SKM-1 treated with dmso at 0.1 percent for 144 hours (cell line): Measurements from ENCODE around the gene GHR.

ENCODE experiments used
- DNase-seq: peaks from one replicate; lab custom pipeline; 2025; ENCODE audit not compliant: unreplicated experiment; lab: John Stamatoyannopoulos, UW

GHR gene

DNA sequence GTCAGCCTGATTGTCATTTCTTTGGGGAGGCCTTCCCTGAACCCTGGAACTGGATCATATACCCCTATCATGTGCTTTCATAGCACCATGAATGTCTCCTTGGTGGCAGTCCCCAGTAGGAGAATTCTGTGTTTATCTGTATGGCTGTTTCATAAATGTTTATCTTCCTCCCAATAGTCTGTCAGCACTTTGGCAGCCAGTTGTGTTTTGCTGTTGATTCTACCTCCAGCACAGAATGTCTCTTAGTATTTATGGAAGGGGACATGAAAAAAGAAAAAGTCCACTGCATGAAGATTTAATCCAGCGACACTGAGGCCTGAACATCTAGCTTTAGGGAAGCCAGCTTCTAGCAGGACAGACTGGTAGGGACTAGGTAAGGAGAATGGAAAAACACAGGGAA lies 38.3 kb downstream of the GHR start:
- no peak for DNase-seq

DNA sequence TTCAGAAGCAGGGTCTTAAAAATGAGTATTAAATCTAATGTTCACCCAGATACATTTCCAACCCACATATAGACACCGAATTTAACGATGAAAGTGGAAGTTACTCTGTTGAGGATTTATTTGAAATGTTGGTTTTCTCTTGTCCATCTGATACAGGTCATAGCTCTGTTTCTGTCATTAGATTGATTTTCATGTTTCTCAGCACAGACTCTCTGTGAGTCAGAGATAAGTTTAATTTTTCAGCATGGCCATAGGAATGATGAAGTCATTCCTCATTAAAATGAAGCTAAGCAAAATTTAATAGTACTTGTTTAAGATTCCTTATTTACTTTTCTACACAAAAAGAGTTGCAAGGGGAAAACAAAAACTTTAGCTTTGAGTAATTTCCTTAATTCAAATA lies 38.8 kb downstream of the GHR start:
- DNase-seq: no peak

DNA sequence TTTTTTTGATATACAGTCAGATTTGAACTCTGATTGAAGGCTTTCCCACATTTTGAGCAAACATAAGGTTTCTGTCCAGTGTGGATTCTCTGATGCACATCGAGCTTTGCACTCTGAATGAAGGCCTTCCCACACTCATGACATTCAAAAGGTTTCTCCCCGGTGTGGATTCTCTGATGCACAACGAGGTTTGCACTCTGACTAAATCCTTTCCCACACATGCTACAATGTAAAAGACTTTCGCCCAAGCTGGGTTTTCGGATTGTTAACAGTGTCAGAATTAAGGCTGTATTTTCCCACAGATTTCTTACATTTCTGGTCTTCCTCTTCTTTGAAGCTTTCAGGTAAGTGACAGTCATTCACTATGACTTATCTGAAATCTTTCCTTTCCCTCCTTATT lies 44.3 kb downstream of the GHR start:
- DNase-seq: no peak

- DNase-seq: no peak
Observed at GRCh38 chr5:42467981-42468524, 44.8 kb downstream of the GHR start.

DNA sequence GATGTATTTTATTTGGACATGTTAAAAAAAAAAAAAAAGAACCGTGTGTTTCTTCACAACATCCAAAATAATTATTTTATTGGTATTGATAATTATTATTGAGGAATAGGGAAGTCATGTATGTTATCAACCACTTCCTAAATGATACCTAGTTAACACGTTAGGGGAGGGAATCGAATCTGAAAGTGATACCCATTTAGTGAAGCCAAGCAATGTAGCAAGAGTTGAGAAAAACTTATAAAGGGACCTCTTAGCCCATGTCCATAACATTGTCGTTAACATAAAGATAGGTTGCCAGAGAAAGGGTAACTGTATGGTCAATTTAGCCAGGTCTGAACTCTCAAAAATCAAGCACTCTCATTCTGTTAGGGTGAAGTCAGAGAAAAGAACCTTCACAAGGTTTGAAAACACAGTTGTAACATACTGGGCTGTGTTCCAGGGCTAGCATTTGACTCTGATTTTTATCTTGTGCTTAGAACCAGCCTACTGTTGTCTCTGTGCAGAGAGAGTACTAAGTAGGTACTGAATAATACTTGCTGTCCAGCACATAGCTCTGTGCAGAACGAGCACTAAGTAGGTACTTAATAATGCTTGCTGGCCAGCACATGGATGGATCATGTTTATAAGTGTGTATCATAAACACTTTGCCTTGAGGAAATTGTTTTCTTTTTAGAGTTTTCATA lies 60.4 kb downstream of the GHR start:
- no peak for DNase-seq

GRCh38 chr5:42487077-42487476 lies 63.8 kb downstream of the GHR start:
- DNase-seq: no peak

GRCh38 chr5:42487821-42488220 lies 64.6 kb downstream of the GHR start:
- no peak for DNase-seq

- no peak for DNase-seq
Observed at GRCh38 chr5:42490831-42491230, 67.6 kb downstream of the GHR start.

DNA sequence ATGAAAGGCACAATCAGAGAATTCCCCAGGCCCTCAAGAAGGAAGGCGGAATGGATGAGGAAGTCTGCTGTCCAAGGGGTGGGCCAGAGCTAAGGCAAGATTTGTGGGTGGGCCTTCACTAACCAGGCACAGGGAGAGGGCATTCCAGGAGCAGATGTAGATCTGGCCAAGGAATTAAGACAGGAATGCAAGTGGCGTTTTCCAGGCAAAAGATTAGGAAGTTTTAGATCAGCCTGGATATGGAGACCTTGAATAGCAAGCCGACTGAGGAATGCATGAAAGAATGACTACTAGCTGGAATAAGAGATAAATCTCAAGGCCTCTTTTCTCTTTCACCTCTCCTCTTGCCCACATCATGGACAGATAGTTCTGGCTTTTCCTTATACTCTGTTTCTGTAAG lies 68.5 kb downstream of the GHR start:
- no peak for DNase-seq

DNA sequence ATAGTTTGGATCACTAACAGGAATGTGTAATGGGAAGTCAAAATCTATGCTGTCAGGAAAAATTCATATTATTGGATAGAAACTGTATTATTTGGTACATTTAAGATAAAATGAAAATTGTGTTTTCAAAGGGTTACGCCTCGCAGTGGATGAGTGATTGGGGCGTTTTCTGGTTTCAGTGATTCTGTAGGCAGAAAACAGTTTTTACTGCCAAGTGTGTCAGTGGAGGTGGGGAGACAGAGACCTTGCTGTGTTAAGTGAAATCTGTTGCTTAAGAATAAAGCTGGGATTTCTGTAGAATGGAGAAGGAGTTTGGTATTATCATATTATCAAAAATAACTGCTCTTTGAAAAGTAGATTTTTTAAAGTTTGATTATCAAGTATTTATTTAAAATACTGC lies 69.7 kb downstream of the GHR start:
- no peak for DNase-seq

DNA sequence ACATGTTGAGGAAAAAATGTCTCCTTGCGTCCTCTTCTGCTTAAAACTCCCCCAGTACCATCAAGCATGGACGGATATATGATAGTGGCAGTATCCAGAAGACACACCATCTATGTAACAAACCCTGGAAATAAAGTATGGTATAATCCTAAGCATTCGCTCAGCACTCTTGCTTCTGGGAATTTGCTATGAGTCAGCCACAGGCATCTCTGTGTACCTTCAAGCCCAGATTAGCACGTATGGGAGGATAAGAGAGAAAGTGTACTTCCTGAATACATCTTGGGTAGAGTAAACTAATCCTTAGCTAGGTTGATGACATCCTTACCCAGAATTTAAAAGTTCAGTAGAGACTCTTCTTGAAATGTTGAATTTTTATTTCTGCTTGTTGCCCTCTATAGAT lies 71.2 kb downstream of the GHR start:
- no peak for DNase-seq

DNA sequence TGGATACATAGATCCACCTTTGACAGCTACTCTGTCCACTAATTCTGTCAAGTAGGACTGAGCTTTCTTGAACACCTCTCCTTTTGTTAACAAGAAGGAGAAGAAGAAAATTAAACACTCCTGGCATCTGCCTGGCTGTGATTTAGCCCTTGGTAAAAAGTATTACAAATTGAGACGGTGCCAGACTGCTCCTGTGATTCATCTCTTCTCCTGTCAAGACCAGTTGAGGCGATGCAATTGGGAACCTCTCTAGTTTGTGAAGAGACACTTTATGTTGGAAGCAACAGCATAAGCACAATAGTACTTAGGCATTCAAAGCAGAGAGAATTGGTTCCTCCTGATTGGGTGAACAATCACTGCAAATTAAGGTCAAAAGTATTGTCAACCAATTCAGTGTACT lies 72.7 kb downstream of the GHR start:
- DNase-seq: no peak

DNA sequence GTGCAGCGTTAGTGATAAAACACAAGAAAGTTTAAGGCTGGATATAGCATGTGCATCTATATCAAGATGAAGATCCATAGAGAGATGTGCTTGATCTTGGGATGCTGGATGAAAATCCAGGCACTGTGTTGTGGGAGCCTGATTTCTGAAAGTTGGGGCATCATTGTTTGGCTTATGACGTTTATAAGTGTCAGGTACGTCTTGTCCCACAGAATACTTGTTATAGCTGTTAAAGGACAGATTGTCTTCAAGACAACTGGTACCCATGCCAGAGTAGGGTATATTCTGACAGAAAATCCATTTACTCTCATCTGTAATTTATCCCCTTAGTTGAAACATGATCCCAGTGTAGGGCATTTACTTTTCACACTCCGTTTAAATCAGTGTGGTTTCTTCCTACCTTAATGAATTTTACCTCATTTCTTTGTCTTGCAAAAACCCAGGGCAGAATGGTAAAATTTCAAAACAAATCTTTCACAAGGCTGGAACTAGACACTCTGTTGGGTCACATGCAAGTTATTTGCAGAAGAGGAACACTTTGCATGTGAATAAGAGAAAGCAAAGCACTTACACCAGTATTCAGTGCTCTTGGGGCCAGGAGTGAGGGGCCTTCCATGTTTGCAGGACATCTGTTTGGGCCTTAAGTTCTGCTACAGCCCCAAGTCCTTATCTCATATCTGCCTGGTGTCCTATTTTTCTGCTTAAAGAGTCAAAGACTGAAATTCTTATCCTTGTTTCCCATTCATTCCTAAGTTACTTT lies 73.3 kb downstream of the GHR start:
- DNase-seq: no peak

DNA sequence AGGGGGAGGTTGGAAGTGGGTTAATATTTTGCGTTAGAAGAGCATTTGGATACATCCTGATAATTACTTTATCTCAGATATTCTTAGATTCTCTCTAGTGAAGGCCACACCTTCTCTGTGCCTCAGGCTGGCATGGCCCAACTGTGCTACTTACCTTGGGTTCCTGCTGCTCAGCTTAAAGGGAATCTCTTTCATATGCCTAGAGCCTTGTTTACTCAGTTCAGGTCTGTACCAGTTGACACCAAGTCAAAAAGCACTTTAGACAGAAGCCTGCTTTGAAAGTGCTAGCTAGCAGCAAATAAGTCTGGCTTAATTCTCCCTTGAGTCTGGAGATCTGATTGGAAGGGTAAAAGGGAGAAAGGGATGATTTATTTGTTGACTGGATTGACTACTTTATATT lies 74.8 kb downstream of the GHR start:
- no peak for DNase-seq

DNA sequence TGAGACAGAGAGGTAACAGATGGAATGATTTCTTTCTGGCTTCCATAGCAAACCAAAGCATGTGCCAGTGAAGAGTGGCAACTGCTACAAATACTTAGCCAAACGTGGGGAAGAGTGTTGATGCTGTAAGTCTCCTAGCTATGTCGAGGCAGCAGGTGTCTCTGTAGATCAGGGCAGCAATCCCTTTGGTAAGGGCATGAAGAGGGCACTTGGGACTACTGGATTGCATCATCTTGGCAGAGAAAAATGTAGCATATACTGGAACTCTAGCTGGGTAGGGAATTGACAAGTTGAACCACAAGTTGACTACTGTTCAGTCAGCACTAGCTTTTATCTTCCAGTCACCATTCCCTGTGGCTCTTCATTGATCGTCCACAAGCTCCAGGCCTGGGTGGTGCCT lies 75.8 kb downstream of the GHR start:
- DNase-seq: no peak

DNA sequence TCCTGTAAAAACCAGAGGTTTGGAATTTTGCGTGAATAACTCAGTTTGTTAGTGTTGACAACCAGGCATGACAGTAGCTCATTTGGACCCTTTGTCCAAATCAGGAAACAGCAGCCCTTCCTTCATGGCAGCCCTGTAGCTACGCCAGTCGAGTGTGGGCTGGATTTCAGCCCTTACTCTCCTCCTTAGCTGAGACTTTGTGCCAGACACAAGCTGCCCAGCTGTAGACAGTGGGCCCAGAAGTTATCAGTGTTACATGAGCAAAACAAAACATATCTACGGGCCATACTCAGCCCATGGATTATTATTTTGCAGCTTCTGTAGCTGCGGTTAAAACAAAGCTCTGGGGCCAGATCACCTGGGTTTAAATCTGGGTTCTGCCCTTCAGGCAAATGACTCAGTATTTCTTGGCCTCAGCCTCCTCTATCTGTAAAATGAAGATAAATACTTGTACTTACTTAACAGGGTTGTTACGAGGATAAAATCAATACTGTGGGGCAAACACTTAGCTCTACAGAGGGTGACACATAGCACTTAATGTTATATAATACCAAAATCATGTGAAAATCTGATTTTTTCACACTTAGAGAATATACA lies 76.9 kb downstream of the GHR start:
- no peak for DNase-seq

DNA sequence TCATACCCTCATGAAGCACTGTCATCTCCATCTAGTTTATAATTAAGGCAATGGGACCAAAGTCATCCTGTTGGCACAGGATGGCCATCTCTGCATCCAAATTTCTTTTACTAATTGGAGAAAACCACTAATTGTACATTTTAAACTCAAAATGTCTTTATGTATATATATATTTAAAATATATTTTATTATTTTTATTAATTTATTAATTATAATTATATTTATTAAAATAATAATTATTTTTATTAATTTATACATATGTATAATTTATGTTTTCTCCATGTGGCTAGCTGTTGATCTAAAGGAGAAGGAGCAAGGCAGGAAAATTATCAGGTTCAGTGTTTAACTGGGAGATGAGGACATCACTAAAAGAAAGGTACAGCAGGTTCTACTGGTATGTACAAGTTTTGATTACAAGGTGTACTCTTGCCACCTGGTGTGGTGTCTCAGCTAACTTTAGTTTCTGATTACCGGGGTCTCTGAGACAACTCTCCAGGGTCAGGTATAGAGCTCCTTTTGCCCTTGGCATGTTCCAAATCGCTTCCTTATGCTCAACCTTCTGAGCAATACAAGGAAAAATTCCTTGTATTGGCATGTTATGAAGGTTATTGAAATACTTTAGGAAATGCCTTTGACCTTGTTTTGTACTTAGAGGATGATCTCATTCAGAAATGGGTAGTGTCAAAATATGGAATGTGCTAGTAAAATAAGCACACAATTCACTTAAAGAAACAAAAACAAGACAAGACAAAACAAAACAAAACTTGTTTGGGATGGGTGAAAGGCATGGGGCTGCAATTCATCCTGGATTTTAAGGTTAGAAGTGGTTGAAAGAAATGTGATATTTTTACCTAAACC lies 79.6 kb downstream of the GHR start:
- DNase-seq: no peak

DNA sequence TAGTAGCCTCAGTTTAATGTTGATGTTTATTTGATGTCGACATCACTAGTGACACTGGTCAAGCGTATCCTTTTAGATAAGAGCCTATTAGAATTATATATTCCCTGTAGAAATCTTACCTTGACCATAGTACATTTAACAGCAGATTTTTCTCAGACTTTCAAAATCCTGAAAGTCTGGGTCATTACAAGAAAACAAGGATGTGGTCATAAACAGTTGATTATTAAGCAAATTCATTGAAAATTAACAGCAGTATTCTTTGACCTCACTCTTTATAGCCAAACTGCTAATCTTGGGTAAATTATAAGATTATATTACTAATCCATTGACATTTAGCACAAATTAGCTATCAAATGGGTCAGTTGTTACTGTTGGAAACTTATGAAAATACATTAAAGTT lies 83.4 kb downstream of the GHR start:
- DNase-seq: no peak

DNA sequence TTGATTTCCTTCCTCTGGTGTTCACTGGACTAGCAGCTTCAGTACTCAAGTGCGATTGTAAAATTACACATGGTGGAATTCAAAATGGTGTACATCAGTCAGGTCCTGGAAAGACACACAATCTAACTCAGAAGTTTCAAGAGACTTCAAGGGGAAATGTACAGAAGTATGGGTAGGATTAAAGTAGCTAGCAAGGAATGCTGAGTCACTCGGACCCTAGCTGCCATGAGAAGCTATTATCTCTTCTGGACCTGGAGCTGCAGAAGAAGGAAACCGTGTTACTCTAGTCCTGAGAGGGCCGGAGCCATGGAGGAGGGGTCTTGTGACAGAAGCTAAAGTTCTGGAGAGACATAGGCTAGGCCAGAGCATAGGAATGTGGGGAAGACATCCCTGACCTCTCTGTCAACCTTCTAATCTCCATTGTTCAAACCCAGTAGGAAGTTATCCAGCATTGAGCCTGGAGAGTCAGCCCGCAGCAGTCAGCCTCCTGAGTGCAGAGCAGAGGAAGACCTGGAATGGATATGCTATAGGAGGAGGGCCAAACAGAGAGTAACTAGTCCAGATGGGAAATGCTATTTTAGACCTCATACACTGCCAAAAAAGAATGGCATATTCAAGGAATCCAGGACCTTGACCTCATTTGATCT lies 84.3 kb downstream of the GHR start:
- DNase-seq: no peak

DNA sequence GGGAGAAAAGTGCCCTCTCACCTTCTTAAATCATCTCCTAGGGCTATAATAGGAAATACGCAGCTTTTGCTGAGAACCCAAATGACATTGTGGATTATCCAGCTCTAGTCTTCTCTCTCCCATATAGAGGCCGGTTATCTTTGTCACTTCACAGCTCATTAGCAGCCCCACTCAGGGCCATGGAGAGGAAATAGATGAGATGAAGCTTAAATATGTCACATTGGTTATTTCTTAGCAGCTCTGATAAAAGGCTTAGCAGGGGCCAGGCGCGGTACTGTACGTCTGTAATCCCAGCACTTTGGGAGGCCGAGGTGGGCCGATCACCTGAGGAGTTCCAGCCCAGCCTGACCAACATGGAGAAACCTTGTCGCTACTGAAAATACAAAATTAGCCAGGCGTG lies 90.0 kb downstream of the GHR start:
- no peak for DNase-seq

GRCh38 chr5:42514754-42515153 lies 91.5 kb downstream of the GHR start:
- no peak for DNase-seq
